Hippocampal formation (tissue), 2 donors: Measurements from ENCODE around the gene TMEM37.

Experiments used
- DNase-seq, 2 donors: peaks; one replicate each; lab custom pipeline; 2025; lab: John Stamatoyannopoulos, UW

TMEM37 gene

DNA sequence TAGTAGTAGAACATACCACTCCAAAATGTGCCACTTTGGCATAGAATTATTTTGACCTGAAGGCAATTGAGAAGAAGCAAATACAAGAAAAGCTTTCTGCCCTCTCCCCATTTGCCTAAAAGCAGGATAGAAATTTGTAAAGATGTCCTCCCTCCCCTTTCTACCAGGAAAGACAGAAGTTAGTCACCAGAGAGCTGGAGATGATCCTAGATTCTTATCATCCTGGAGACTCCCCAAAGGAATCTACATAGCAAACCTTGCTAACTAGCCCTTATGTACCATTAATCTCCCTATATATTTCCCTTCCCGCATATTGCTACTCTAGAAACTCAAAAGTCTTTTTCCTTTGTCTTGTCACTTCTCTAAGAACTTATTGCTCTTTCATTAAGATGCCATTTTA lies 12.6 kb upstream of the TMEM37 start:
- DNase-seq = no peak

DNA sequence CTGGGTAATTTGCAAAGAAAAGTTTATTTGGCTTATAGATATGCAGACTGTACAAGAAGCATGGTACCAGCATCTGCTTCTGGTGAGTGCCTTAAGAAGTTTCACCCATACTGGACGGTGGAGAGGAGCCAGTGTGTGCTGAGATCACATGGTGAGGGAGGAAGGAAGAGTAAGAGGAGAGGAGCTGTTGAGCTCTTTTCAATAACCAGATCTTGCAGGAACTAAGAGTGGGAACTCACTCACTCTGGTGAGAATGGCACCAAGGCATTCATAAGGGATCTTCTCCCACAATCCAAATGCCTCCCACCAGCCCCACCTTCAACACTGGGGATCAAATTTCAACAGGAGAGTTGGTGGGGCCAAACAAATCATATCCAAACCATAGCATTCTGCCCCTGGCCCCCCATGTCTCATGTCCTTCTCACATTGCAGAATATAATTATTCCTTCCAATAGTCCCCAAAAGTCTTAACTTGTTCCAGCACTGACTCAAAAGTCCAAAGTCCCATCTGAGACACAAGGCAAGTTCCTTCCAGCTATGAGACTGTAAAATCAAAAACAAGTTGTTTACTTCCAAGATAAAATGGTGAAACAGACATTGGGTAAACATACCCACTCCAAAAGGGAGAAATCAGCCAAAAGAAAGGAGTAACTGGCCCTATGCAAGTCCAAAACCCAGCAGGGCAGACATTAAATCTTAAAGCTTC lies 11.7 kb upstream of the TMEM37 start:
- DNase-seq = no peak

DNA sequence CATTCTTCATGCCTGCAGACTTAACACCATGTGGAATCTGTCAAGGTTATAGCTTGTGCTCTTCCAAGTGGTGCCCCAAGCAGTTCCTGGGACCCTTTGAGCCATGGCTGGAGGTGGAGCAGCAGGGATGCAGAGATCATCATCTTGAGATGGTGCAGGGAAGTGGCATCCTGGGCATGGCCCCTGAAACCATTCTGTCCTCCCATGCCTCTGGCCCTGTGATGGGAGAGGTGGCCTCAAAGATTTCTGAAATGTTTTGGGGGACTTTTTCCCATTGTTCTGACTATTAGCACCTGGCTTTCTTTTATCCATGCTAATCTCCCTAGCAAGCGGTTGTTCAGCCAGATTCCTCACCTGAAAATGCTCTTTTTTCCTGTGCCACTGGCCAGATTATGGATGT lies 10.3 kb upstream of the TMEM37 start:
- no peak for DNase-seq

DNA sequence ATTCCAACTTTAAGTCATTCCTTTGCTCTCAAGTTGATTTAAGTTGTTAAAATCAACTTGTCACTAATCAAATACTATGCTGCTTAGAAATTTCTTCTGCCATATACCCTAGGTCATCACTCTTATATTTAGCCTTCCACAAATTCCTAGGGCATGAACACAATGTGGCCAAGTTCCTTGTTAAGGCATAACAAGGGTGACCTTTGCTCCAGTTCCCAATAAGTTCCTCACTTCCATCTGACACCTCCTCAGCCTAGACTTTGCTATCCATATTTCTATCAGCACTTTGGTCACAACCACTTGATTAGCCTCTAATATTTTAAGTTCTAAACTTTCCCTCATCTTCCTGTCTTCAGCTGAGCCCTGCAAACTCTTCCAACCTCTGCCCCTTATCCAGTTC lies 9.9 kb upstream of the TMEM37 start:
- DNase-seq = no peak

DNA sequence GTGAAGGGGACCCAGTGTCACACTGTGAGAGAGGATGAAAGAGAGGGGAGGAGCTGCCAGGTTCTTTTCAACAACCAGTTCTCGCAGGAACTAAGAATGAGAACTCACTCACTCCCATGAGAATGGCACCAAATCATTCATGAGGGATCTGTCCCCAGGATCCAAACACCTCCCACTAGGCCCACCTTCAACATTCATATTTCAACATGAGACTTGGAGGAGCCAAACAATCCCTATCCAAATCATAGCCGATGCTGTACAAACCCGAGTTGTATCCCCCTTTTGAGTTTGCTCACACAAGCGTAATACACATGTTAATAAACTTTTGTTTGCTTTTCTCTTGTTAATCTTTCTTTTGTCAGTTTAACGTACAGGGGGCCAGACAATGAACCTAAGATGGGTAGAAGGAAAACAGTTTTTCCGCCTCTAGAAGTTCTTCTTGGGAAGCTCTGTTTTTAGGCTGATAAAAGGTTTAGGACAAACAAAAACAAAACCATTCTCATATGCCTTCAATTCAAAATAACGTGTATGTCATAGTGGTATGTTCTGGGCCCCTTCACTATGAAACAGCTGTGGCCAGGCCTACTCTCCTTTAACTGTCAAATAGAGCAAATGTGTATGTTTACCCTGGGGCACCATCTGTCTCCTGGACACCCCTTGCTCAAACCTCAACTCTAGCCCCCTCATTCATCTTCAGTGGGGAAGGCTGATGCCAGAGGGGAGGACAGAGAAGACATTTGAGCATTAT lies 9.1 kb upstream of the TMEM37 start:
- no peak for DNase-seq

DNA sequence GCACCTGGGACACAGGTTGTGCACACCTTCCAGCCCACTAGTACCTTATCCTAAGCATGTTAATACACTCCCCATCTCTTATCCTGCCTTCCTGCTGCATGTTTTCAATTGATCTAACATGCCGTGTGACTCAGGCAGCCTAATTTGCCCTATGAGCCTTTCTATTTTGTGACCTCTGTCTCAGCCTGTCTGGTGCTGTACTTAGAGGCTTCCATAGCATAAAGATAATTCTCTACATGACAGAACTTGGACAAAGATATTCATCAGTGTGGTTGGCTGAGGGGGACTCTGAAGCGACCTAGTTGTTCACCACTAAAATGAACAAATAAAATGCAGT lies 8.6 kb upstream of the TMEM37 start:
- no peak for DNase-seq

DNA sequence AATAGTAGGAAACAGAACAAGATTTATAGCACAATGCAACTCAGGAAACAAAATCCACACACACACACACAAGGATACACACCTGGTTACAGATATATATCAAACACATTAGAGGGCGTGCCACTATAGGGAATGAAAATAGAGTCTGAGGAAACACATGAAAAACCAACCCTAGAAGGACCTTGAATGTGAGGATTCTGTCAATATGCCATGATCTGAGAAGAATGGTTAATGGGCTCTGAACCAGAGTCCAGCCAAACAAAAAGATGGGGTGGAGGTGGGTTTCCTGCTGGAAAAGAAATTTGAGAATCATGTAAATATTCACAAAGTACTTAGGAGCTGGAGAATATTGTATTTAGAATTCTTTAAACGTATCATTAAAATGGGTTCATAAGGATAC lies 7.8 kb upstream of the TMEM37 start:
- no peak for DNase-seq

DNA sequence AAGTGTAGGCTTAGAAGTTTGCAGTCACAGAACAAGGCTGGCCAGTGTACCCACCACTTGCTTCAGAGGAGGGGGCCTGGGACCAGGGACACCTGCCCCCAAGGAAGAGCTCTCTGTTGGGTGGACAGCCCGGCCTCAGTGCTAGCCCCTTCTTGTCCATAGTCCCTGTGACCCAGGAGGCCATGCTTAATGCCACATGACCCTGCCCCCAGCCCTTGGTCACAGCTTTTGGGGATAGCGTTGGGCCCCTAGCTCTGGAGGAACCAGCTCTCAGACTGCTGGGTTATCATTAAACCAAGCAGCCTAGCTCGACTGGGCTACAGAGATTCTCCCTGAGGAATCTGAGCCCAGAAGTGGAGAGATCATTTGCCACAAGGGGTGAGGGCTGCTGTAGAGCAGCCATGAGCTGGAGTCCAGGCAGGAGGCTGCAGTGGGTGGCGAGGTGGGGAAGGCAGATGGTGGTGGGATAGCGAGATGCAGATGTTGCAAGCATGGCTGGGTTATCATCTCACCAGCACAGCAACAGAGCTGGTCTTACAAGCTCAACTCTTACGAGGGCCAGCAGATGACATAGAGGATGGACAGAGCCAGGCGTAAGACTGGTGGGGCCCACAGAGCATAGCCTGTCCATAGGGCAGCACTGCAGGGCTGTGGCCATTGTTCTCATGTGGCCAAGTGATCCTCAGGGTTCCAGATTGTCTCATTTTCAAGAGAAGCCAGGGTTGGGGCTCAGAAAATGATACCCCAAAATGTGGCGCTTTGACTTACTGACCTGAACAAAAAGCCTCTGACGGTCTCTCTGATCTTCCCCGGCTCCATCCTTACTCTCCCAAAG lies 7.2 kb upstream of the TMEM37 start:
- no peak for DNase-seq

DNA sequence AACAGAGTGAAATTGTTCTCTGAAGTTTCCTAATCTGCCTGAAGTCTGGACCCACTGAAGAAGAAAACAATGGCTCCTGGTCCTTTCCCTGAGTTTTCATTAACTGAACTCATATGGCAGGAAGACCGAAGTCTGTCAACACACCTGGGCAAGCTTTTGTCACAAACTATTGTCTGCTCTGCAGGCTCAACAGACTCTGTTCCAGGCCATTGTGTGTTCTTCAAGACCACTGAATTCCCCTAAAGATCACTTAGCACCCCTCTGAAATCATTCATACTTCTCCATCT lies 6.6 kb upstream of the TMEM37 start:
- DNase-seq = no peak

DNA sequence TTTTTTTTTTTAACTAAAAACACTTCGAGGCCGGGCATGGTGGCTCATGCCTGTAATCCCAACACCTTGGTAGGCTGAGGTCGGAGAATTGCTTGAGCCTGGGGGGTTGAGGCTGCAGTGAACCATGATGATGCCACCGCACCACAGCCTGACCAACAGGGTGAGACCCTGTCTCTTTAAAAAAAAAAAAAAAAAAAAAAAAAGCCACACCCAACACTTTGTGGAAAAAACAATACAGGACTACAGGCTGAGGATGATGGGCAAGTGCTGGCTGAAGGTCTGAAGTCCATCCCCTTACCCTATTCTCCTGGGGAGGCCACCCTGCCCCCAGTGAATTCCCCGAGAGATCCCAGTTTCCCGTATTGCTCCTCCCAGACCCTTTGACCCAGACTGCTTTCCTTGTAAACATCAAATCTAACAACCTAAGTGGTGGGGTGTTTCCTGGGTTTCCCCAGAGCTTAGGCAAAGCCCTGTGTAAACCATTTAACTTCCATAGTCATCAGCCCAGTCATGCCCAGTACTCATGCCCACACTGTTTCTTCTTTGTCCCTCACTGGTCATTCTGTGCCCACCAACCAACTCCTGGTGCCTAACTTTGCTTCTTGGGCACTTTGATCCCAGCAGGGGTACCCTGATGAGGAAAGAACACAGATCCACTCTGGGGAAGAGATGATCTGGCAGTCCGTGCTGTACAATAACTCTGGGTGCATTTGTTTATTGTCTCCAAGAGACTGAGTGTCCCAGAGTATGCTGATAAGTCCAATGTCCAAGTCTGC lies 5.8 kb upstream of the TMEM37 start:
- DNase-seq = no peak

DNA sequence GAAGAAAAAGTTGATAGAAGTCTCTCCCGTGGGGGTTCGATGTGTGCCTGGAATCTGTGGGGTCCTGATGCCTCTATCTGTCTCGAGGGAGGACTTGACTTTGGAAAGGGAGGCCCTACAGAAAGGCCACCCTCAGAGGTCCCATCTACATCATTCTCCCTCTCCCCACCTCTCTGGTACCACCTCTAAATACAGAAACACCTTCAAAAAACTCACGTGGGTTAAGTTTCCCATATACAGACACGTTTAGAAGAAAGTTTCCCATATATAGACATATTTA lies 5.3 kb upstream of the TMEM37 start:
- no peak for DNase-seq

DNA sequence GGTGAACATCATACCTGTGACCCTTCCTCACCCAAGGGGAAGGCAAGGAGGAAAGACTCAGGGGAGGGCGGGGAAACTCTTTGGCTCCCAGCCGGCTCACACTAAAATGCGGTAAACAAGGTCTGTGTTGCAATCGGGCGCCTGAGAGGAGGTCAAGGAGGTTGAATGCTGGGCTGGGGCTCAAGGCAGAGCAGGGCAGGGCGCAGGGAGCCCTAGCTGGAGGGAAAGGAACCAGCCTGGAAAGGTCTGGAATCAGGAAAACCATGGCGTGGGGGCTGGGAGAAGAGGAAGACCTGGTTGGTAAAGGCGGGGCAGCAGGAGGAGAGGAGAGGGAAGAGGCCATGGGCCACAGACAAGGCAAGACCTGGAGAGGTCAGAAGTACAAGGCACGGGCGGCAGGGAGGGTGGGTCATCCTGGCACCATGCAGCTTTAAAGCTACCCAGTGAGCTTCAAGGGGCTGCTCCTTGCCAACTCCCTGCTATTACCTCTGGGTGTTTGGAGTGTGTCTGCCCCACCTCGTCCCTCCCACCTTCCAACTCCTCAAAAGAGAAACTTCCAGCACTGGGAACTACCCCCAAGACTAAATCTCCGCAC lies 4.8 kb upstream of the TMEM37 start:
- DNase-seq = no peak

DNA sequence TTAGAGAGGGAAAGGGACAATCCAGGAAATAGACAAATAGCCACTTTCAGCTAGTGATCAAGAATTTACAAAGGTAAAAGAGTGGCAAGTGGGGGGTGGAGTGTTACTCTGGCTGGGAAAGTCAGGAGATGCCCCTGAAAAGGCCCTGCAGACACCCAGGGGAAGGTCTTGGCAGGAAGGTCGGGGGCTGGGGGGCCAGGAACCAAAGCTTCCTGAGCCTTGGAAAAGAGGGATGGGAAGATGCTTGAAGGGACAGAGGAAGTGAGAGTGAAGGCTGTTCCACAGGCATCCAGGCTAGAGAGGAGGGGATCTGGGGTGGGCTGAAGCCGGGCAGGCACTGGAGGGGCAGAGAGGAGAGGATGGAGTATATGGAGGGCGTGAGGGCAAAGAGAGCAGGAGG lies 3.9 kb upstream of the TMEM37 start:
- DNase-seq = no peak

DNA sequence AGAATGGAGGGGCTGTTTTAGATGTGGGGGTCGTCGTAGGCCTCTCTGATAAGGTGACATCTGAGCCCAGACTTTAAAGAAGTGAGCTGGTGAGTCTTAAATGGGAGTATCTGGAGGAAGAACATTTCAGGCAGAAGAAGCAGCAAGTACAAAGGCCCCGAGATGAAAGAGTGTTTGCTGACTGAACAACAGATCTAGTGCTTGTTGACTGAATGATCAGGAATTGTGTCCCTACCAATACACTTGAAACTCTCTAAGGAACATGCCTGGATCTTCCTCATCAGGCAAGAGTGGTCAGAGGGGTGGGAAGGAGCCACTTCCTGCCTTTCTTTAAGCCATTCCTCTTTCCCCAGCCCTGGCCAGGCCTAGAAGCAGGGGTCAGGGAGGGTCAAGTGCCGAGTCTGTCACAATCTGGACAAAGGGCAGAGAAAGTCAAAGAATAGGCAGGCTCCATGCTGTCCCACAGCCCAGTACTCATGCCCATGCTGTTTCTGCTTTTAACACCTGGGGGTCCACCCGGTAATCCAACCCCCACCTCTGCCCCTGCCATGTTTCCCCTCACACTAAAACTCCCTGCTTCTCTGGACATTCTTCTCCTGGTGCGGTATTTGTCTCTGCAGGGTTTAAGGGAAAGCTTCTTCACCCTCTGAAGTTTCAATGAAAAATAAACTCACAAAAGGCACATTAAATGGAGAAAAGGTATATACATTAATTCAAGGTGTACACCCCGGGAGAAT lies 3.0 kb upstream of the TMEM37 start:
- DNase-seq = no peak

DNA sequence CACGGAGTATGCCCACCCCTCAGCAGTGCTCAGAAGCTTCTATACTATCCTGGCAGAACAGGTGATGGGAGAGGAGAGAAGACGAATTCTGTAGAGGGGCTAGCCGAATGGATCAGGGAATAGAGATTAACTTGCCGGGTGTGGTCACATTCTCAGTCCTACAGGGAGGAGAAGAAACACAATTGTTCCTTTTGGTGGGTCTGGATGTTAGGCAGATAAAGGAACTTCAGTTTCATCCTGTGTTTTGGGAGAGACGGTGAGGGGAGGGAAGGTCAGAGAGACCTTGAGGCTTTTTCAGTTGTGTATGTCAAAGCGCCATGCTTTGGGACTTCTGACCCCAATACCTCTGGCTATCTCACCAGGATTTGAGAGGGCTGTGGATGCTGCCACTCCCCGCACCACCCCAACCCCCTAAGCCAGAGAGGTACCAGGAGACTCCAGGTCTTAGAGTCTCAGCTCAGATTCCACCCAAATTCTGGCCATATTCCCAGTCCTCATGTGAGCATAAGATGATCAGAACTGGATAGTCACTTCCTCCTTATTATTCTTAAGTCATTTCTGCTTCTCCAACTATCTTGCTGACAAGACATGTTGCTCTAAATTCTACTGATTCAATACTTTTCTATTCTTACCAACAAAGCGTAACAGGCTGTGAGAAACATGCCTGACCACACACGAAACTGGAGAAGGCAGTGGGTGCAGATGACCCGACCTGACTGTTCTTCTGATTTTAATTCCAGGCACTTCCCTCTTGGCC lies 2.3 kb upstream of the TMEM37 start:
- peak in 1 of 2 donors; percentile 3 for DNase-seq

DNA sequence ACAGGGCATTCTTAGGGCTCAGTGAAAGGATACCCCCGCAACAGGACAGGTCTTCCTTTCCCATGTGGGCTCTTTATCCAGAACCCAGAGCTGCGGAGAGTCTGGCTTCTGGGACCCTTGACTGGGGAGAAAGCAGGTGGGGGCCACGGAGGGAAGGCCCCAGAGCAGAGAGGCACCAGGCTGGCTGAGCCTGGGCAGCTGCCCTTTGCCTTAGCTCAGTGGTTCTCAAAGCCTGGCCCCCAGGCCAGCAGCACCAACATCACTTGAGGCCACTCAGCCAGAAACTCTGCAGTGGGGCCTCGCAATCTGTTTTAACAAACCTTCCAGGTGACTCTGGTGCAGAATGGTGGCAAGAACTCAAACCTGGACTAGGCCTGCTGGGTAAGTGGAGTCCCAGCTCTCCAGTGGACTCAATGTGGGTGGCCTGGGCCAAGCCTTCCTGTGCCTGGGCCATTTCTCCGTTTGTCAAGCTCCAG lies 1.6 kb upstream of the TMEM37 start:
- DNase-seq = no peak

DNA sequence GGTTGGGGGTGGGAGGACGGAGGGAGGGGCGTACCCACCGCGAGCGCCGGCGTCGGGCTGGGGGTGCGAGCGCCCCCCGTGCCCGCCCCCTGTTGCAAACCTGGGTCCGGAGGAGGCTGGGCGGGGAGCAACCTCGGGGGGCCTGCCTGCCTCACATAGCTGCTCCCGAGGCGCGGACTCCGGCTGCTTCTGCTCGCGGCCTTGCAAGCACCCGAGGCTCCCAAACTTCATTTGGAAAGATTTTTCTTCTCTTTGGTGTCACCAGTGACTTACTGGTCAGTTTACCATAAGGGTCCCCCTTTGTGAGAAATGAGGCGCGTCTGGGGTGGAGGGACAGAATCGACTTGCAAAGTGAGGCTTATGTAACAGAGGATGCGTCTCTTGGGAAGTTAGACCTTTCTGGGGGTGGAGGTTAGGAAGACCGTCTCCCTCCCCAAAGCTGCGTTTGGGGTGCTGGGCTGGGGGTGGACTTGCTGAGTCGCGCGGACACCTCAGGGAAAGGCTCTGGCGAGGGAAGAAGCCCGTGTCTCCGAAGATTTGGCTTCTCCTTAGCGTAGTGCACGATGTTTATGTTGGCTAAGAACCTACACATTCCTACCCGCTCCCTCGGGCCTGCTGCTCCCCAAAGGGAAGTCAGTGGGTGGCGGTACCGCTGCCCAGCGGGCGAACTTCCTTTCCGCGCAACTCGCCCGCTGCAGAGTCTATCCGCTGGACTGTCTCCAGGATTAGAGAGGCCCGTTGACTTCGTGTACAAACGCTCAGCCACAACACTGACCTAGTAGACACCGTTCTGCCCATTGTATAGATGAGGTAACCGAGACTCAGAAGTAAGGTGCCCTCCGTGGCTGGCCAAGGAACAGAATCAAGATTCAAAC lies 559 bp downstream of the TMEM37 start:
- DNase-seq = peak in 1 of 2 donors; percentile 9

DNA sequence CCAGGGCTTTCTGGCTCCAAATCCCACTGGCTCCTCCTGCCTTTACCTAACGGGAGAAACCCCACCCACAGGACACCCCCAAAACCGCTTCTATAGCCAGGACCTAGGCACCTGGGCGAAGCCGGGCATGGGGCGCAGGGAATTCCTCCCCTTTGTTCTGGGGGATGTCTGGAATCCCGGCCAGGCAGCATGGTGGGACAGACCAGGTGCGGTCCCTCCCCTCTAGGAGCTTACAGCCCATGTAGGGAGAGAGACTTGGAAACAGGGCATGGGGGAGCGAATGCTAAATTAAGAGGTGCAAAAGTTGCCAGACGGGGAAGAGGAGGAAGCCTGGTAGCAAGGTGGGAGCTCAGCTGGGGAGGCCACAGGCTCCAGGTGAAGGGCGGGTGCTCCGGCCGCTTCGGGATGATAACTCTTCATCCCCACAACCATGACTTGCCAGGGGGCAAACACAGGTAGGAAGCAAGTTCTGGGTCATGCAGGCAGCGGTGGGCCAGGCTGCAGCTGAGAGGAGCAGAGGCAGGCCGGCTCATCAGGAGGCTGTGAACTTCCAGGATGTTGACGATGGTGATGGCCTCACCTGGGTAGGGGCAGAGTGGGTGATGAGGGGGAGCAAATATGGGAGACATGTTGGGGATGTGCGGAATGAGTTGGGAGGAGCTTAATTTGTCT lies 1.3 kb downstream of the TMEM37 start:
- DNase-seq = no peak
